T1000 (cell line): Measurements from ENCODE around the gene COX4I2.
"Not testable (repeated sequence)": the region's sequence is repeated elsewhere in the genome, so short reads cannot be mapped to it uniquely, and the experiment has no call there.

ENCODE experiments used
- DNase-seq: peaks from one replicate; lab custom pipeline; 2025; ENCODE audit warnings: mixed read lengths; lab: John Stamatoyannopoulos, UW

COX4I2 gene

GRCh38 chr20:31607640-31608250 is 30.0 kb upstream of the COX4I2 start:
- DNase-seq: no peak

DNA sequence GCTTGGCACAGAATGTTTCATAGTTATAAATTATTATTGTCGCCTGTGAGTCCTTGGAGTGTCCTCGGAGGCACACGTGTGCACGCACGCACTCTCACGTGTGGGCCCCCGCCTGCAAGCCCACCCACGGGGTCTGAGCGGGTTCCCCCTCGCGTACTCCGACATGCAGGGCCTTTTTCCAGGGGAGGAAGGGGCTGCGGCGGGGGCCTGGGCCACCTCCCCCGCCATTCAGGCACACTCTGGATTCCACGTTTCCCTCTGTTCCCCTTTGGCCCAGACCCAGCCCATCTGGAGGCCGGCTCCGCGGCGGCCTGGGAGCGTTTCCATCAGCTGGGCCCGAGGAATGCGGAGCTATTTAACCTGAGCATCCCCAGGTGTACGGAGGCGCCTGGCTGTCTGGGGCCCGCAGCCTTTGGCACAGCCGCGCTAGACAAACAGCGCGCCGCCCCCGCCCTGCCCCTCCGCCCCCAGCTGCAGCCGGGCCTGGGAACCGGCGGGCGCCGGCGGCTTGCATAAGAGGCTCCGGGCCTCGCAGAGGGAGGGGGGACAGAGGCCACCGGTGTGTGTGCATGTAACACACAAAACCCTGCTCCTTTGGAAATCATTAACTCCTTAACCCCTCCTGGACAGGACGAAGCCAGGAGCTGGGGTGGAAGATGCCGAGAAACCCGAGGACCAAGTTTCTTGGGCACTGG is 29.3 kb upstream of the COX4I2 start:
- DNase-seq: no peak

- not testable (repeated sequence) for DNase-seq
Measured at GRCh38 chr20:31612271-31612640, 25.5 kb upstream of the COX4I2 start.

DNA sequence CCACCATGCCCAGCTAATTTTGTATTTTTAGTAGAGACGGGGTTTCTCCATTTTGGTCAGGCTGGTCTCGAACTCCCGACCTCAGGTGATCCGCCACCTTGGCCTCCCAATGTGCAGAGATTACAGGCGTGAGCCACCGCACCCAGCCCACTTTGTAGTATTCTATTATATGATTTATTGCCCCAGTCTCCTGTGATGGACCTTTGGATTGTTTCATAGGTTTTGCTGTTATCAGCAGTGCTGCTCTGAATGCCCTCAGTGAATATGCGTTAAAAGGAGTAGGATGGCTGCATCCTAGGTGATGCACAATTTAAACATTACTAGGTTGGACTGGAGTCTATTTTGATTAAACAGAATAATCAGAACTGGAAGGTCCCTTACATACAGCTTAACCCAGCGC is 22.3 kb upstream of the COX4I2 start:
- DNase-seq: no peak

DNA sequence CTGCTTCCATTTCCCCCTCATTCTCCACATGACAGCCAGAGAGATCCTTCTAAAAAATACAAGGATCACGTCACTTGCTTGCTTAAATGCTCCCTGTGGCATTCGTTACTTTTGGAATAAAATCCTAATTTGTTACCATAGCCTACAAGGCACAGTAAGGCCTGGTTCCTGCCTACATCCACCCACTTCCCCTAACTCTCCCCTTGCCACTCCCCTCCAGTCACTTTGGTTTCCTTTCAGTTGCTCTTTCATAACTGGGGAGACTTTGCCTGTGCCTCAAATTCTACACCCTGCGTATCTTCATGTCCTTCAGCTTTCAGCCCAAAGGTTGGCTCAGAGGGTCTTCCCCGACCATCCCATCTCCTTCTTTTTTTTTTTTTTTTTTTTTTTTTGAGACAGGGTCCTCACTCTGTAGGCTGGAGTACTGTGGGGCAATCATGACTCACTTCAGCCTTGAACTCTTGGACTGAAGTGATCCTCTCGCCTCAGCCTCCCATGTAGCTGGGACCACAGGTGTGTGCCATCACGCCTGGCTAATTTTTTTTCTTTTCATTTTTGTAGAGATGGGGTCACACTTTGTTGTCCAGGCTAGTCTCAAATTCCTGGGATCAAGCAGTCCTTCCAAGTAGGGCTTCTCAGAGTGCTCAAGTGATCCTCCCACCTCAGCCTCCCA is 20.1 kb upstream of the COX4I2 start:
- no peak for DNase-seq

DNA sequence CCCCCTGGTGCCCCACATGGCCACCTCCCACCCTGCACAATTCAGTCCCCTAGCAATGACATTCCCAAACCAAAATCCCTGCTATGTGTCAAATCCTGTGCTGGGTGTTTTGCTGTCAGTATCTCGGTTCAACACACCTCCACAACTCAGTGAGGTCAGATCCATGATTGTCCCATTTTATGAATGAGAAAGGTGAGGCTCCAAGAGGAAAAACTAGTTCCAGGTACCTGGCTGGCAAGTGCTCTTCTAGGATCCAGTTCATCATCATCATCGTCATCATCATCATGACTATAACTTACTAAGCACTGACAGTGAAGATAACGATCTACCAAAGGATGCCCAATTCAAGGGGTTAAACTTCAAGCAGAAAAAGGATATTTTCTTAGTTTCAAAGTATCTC is 17.5 kb upstream of the COX4I2 start:
- DNase-seq: no peak

GRCh38 chr20:31623123-31623505 is 14.6 kb upstream of the COX4I2 start:
- not testable (repeated sequence) for DNase-seq

GRCh38 chr20:31626534-31626933 is 11.2 kb upstream of the COX4I2 start:
- not testable (repeated sequence) for DNase-seq

DNA sequence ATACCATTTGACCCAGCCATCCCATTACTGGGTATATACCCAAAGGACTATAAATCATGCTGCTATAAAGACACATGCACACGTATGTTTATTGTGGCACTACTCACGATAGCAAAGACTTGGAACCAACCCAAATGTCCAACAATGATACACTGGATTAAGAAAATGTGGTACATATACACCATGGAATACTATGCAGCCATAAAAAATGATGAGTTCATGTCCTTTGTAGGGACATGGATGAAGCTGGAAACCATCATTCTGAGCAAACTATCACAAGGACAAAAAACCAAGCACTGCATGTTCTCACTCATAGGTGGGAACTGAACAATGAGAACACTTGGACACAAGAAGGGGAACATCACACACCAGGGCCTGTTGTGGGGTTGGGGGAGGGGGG is 9.7 kb upstream of the COX4I2 start:
- DNase-seq: not testable (repeated sequence)

DNA sequence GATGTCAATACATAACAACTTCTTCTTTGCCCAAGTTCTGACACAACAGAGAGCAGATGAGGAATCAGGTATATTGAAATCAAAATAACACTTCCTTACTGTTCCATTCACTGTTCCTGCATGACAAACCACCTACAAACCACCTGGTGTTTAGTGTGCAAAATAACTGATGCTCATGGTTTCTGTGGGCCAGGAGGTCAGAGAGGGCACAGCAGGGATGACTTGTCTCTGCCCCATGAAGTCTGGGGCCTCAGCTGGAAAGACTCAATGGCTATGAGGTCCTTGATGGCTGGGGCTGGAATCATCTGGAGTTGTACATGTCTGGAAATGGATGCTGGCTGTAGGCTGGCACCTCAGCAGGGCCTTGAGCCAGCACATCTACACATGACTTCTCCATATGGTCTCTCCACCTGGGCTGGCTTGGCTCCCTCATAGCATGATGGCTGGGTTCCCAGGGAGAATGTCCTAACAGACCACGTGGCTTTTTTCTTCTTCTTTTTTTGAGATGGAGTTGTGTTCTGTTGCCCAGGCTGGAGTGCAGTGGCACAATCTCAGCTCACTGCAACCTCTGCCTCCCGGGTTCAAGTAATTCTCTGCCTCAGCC is 7.4 kb upstream of the COX4I2 start:
- no peak for DNase-seq

DNA sequence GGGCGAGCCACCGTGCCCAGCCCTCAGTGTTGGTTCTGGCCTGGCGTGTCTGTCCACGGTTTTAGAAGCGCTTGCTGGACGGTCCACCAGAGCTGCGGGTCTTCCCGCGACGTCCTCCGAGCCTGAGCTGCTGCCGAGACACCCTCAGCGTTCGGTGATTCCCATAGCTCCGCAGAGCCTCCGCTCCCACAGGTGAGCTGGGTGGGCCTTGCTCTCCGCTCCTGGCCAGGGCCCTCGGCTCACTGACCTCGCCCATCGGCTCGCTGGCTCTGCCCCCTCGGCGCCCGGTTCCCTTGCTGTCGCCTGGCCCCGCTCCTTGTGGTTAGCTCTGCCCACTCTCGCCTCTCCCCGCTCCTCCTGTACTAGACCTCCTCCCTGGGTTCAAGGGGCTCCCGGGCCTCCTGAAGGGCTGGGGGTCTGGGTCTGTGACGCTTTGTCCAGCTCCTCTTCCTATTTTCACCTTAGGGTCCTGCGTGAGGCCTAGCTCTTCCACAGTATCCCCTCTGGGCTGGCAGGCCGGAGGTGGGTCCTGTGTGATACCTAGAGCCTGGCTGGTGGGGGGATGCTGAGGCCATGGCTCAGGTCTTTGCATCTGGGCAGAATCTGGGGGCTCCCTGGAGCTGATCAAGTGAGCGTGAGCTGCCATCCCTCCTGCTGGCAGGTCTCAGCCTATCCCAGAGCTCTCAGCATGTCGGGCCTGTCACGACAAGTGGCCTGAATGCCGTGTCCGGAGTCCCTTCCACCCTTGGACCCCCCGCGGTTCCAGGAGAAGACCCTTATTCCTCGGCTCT is 5.0 kb upstream of the COX4I2 start:
- DNase-seq: no peak

GRCh38 chr20:31633339-31633914 is 4.3 kb upstream of the COX4I2 start:
- no peak for DNase-seq

DNA sequence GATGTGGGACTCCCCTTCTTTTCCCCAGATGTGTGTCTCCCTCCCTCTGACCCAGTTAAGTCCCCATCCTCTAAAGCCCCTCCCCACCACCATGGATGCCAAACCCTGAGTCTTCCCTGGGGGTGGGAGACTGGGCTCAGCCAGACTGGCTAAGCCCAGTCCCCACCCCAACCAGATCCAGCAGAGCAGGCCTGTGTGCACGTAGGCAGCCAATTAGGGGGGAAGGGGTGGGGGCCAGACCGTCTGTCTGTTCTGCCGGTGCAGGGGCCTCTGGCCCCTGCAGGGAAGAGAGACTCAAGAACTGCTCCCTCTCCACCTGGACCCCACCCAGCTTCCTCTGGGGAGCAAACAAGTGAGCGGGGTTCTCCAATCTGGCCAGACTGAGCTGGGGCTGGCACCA is 605 bp downstream of the COX4I2 start:
- DNase-seq: no peak

- DNase-seq: no peak
Measured at GRCh38 chr20:31638816-31639215, 1.1 kb downstream of the COX4I2 start.

- no peak for DNase-seq
Measured at GRCh38 chr20:31640259-31640658, 2.5 kb downstream of the COX4I2 start.

DNA sequence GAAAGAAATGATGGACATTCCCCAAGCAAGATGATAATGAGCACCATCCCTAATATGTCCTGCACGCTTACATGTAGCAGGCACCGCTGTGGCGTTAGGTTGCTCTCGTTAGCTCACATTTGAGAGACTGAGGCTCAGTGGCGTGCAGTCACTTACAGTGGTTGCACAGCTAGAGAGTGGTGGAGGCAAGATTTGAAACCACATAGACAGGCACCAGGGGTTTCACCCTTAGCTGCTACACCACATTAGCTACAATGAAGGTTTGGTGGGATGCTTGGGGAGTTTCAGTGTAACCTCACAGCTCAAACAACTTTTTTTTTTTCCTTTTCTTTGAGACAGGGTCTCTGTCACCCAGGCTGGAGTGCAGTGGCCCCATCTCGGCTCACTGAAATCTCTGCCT is 3.7 kb downstream of the COX4I2 start:
- no peak for DNase-seq

GRCh38 chr20:31642837-31643236 is 5.1 kb downstream of the COX4I2 start:
- DNase-seq: no peak

- no peak for DNase-seq
Measured at GRCh38 chr20:31643522-31643921, 5.8 kb downstream of the COX4I2 start.

- DNase-seq: no peak
Measured at GRCh38 chr20:31644701-31645100, 7.0 kb downstream of the COX4I2 start.

GRCh38 chr20:31648104-31648503 is 10.4 kb downstream of the COX4I2 start:
- not testable (repeated sequence) for DNase-seq

GRCh38 chr20:31652917-31653396 is 15.2 kb downstream of the COX4I2 start:
- DNase-seq: no peak

GRCh38 chr20:31653561-31653960 is 15.8 kb downstream of the COX4I2 start:
- no peak for DNase-seq
